HG02623 (cell line): Measurements from ENCODE around the gene PTF1A.
"Not testable (repeated sequence)": the region's sequence is repeated elsewhere in the genome, so short reads cannot be mapped to it uniquely, and the experiment has no call there.

Experiments
- ATAC-seq: cut with Tn5 transposase; IDR thresholded peaks from one replicate; pipeline ENCODE4 v1.9.1; 2021; ENCODE audit warnings: moderate library complexity; ENCODE audit not compliant: unreplicated experiment

PTF1A gene

GRCh38 chr10:23202779-23203178 lies 10.7 kb downstream of the PTF1A start:
- no peak for ATAC-seq

GRCh38 chr10:23203369-23204325 lies 11.5 kb downstream of the PTF1A start:
- ATAC-seq: no peak

GRCh38 chr10:23204773-23205172 lies 12.7 kb downstream of the PTF1A start:
- ATAC-seq: no peak

- no peak for ATAC-seq
Measured at GRCh38 chr10:23205972-23206642, 14.0 kb downstream of the PTF1A start.

- no peak for ATAC-seq
Measured at GRCh38 chr10:23217471-23217870, 25.4 kb downstream of the PTF1A start.

- no peak for ATAC-seq
Measured at GRCh38 chr10:23230582-23230981, 38.5 kb downstream of the PTF1A start.

- ATAC-seq: no peak
Measured at GRCh38 chr10:23238015-23238414, 45.9 kb downstream of the PTF1A start.

- ATAC-seq: not testable (repeated sequence)
Measured at GRCh38 chr10:23241779-23242178, 49.7 kb downstream of the PTF1A start.
